ENCODE results near the gene HSD17B14.
"Not testable (repeated sequence)": the region's sequence is repeated elsewhere in the genome, so short reads cannot be mapped to it uniquely, and the experiment has no call there.

Gene HSD17B14

GRCh38 chr19:48867746-48868113, 31.4 kb upstream of the HSD17B14 start:
- no peak for DNase-seq (ENCODE audit: low read depth in 2 of 2)

- DNase-seq (ENCODE audit: low read depth in 2 of 2), result no peak
Measured at GRCh38 chr19:48867123-48867745, 30.9 kb upstream of the HSD17B14 start.

- DNase-seq (ENCODE audit: low read depth in 2 of 2), result no peak
Measured at GRCh38 chr19:48866692-48867091, 30.4 kb upstream of the HSD17B14 start.

GRCh38 chr19:48862827-48863226, 26.5 kb upstream of the HSD17B14 start:
- DNase-seq (ENCODE audit: low read depth in 2 of 2), result no peak

GRCh38 chr19:48861313-48861712, 25.0 kb upstream of the HSD17B14 start:
- DNase-seq (ENCODE audit: low read depth in 2 of 2), result no peak

- DNase-seq (ENCODE audit: low read depth in 2 of 2), result no peak
Measured at GRCh38 chr19:48859711-48860572, 23.7 kb upstream of the HSD17B14 start.

- peak; percentile 64 to 74 for DNase-seq (ENCODE audit: low read depth in 2 of 2)
Measured at GRCh38 chr19:48858984-48859710, 22.9 kb upstream of the HSD17B14 start.

GRCh38 chr19:48856921-48857320, 20.6 kb upstream of the HSD17B14 start:
- no peak for DNase-seq (ENCODE audit: low read depth in 2 of 2)

GRCh38 chr19:48854103-48854502, 17.8 kb upstream of the HSD17B14 start:
- no peak for DNase-seq (ENCODE audit: low read depth in 2 of 2)

- DNase-seq (ENCODE audit: low read depth in 2 of 2), result no peak
Measured at GRCh38 chr19:48853483-48853882, 17.2 kb upstream of the HSD17B14 start.

- no peak for DNase-seq (ENCODE audit: low read depth in 2 of 2)
Measured at GRCh38 chr19:48852292-48852691, 16.0 kb upstream of the HSD17B14 start.

- not testable (repeated sequence) for DNase-seq (ENCODE audit: low read depth in 2 of 2)
Measured at GRCh38 chr19:48846659-48847058, 10.4 kb upstream of the HSD17B14 start.

- DNase-seq (ENCODE audit: low read depth in 2 of 2), result no peak
Measured at GRCh38 chr19:48845384-48845783, 9.1 kb upstream of the HSD17B14 start.

- DNase-seq (ENCODE audit: low read depth in 2 of 2), result no peak
Measured at GRCh38 chr19:48844472-48844871, 8.2 kb upstream of the HSD17B14 start.

GRCh38 chr19:48842789-48843162, 6.5 kb upstream of the HSD17B14 start:
- DNase-seq (ENCODE audit: low read depth in 2 of 2), result peak in 1 of 2 donors; percentile 35

- no peak for DNase-seq (ENCODE audit: low read depth in 2 of 2)
Measured at GRCh38 chr19:48841571-48841970, 5.3 kb upstream of the HSD17B14 start.

GRCh38 chr19:48841047-48841446, 4.8 kb upstream of the HSD17B14 start:
- no peak for DNase-seq (ENCODE audit: low read depth in 2 of 2)

GRCh38 chr19:48837687-48838086, 1.4 kb upstream of the HSD17B14 start:
- DNase-seq (ENCODE audit: low read depth in 2 of 2), result no peak

- peak; percentile 67 to 72 for DNase-seq (ENCODE audit: low read depth in 2 of 2)
Measured at GRCh38 chr19:48837051-48837524, 797 bp upstream of the HSD17B14 start.

- peak; percentile 78 to 87 for DNase-seq (ENCODE audit: low read depth in 2 of 2)
Measured at GRCh38 chr19:48835734-48836088, 580 bp downstream of the HSD17B14 start.

GRCh38 chr19:48833977-48834376, 2.3 kb downstream of the HSD17B14 start:
- no peak for DNase-seq (ENCODE audit: low read depth in 2 of 2)

- DNase-seq (ENCODE audit: low read depth in 2 of 2), result no peak
Measured at GRCh38 chr19:48833049-48833448, 3.2 kb downstream of the HSD17B14 start.

GRCh38 chr19:48830965-48831364, 5.3 kb downstream of the HSD17B14 start:
- DNase-seq (ENCODE audit: low read depth in 2 of 2), result no peak

Data from stimulated activated CD8-positive, alpha-beta memory T cell treated with anti-CD3 and anti-CD28 coated beads, Interleukin-7, amount 100 ng/mL, for 4 hours (primary cell).